OCI-LY3 (cell line): ENCODE measurements around the gene SLC10A4.

ENCODE experiments used
- CTCF ChIP-seq: fragments of 200-600, 300-600 bp; sonication (generic); IDR thresholded peaks from 2 replicates; pipeline ENCODE4 v1.5.1; 2014; ENCODE audit warnings: antibody characterized with exemption, low read length, low read depth
- EZH2phosphoT487 ChIP-seq: fragments of 200-600 bp; shearing (Covaris generic); IDR thresholded peaks from 2 replicates; pipeline ENCODE4 v1.6.1; 2018; ENCODE audit warnings: antibody characterized with exemption, mixed run types, low read depth

GRCh38 chr4:48446642-48447041, 36.5 kb upstream of the SLC10A4 start:
- TF ChIP-seq EZH2phosphoT487 = no peak
- TF ChIP-seq CTCF = no peak
